GM23248 (cell line): ENCODE data around the gene TTC32. TPM values are rescaled to one million over a fixed set of nuclear protein-coding genes. Genes with fewer than 3 reads are reported as not detected.

ENCODE experiments used
- DNase-seq: peaks from one replicate; pipeline ENCODE4 v3.0.0-alpha.2; 2015
- H2AFZ ChIP-seq: fragments of 200-600 bp; sonication (generic); 2 replicates; pipeline ENCODE4 v1.6.1; 2016; ENCODE audit warnings: antibody characterized with exemption
- H3F3A ChIP-seq: fragments of 200-600 bp; sonication (generic); 2 replicates; pipeline ENCODE4 v1.6.1; 2016; ENCODE audit warnings: mild to moderate bottlenecking, antibody characterized with exemption, mixed run types; ENCODE audit not compliant: insufficient read depth
- H3K27ac ChIP-seq: fragments of 200-600 bp; sonication (generic); 2 replicates; pipeline ENCODE4 v1.5.1; 2016; ENCODE audit warnings: mild to moderate bottlenecking
- H3K27me3 ChIP-seq: fragments of 200-600 bp; sonication (generic); replicated peaks from 2 replicates; pipeline ENCODE4 v1.6.1; 2016; ENCODE audit warnings: mild to moderate bottlenecking; ENCODE audit not compliant: insufficient read depth
- H3K36me3 ChIP-seq: fragments of 200-600 bp; sonication (generic); 2 replicates; pipeline ENCODE4 v1.6.1; 2016; ENCODE audit warnings: low read depth, mild to moderate bottlenecking
- H3K4me1 ChIP-seq: fragments of 200-600 bp; sonication (generic); 2 replicates; pipeline ENCODE4 v1.6.1; 2016; ENCODE audit warnings: mild to moderate bottlenecking; ENCODE audit not compliant: insufficient read depth
- H3K4me2 ChIP-seq: fragments of 200-600 bp; sonication (generic); one replicate; pipeline ENCODE4 v1.6.1; 2016; ENCODE audit warnings: mild to moderate bottlenecking; ENCODE audit not compliant: unreplicated experiment
- H3K4me3 ChIP-seq: fragments of 200-600 bp; sonication (generic); 2 replicates; pipeline ENCODE4 v1.5.1; 2016; ENCODE audit warnings: mild to moderate bottlenecking
- H3K79me2 ChIP-seq: fragments of 200-600 bp; sonication (generic); 2 replicates; pipeline ENCODE4 v1.6.1; 2016; ENCODE audit warnings: mild to moderate bottlenecking; ENCODE audit not compliant: insufficient read depth
- H3K9ac ChIP-seq: fragments of 200-600 bp; sonication (generic); 2 replicates; pipeline ENCODE4 v1.6.1; 2016; ENCODE audit warnings: mild to moderate bottlenecking
- H3K9me2 ChIP-seq: fragments of 200-600 bp; sonication (generic); 2 replicates; pipeline ENCODE4 v1.6.1; 2016; ENCODE audit warnings: mixed run types, mild to moderate bottlenecking, moderate library complexity; ENCODE audit not compliant: insufficient read depth
- H3K9me3 ChIP-seq: fragments of 200-600 bp; sonication (generic); one replicate; pipeline ENCODE4 v1.6.1; 2017; ENCODE audit warnings: low read depth
- H4K20me1 ChIP-seq: fragments of 200-600 bp; sonication (generic); 2 replicates; pipeline ENCODE4 v1.6.0; 2016; ENCODE audit not compliant: insufficient read depth
- EZH2 ChIP-seq: fragments of 200-600 bp; sonication (generic); IDR thresholded peaks from 2 replicates; pipeline ENCODE4 v1.6.1; 2018; ENCODE audit warnings: antibody characterized with exemption, mild to moderate bottlenecking; ENCODE audit not compliant: insufficient read depth, poor library complexity, severe bottlenecking
- EZH2phosphoT487 ChIP-seq: fragments of 200-600 bp; sonication (generic); IDR thresholded peaks from 2 replicates; pipeline ENCODE4 v1.6.1; 2018; ENCODE audit warnings: antibody characterized with exemption, moderate library complexity, mild to moderate bottlenecking, low read depth; ENCODE audit not compliant: insufficient read depth
- WGBS, 2 experiments: methylation state at CpG; one replicate each; pipeline ENCODE4 v1.1.6; 2015 to 2017; ENCODE audit warnings: low lambda C conversion rate in 2 of 2, low coverage in 1 of 2; ENCODE audit errors: missing lambda C conversion rate in 2 of 2; 5-methylcytosine and 5-hydroxymethylcytosine counted together
- in situ Hi-C: fragments of 300-500 bp; cut with MboI; formaldehyde crosslinking; loops from 2 replicates; pipeline ENCODE4 v1.15.0; 2020
- polyA plus RNA-seq: library from polyadenylated mRNA; unstranded; fragments of >200 nt; fragmentation: Nextera tagmentation; extraction: Ambion mirVana; gene quantifications from 2 replicates; pipeline ENCODE4 v1.2.1, GENCODE V29; 2016
- total RNA-seq: library from RNA; depleted of rRNA; stranded (reverse); fragments of >200 nt; shearing (Covaris generic); gene quantifications from 2 replicates; pipeline ENCODE4 v1.2.3, GENCODE V29; 2014

Gene TTC32
- total and polyA plus RNA-seq, 2 experiments from 2014 or later = 1.5 to 6.8 TPM

GRCh38 chr2:19883971-19884720 is 17.6 kb downstream of the TTC32 start:
- 90 to 92% methylated on average over 8 of the region's 8 CpGs for WGBS, 2 experiments
- Histone ChIP-seq H3K79me2 (no peaks in the 10 kb centered on the region), H3K27me3 (no peaks in the 10 kb centered on the region), H3K4me2 (no peak overlapping the region), H3K36me3 (no peaks in the 10 kb centered on the region), H3F3A (no peaks in the 10 kb centered on the region), H3K4me1 (0 out of 2 replicates have a peak, but pooled peaks cover 3% of the 10 kb centered on the region), H3K9me2 (no peaks in the 10 kb centered on the region), H3K9ac (no peak overlapping the region), H3K4me3 (no peak overlapping the region), H2AFZ (no peak overlapping the region), H3K27ac (no peak overlapping the region), H3K9me3 (no peaks in the 10 kb centered on the region), H4K20me1 (no peaks in the 10 kb centered on the region)
- TF ChIP-seq EZH2phosphoT487 = no peak
- no peak for TF ChIP-seq EZH2
- in situ Hi-C loops = no loop called here
- DNase-seq = no peak

GRCh38 chr2:19883486-19883885 is 18.3 kb downstream of the TTC32 start:
- Histone ChIP-seq H4K20me1 (no peaks in the 10 kb centered on the region), H3K4me3 (no peak overlapping the region), H3K9me3 (no peaks in the 10 kb centered on the region), H3F3A (no peaks in the 10 kb centered on the region), H3K27ac (no peak overlapping the region), H3K79me2 (no peaks in the 10 kb centered on the region), H3K9ac (no peak overlapping the region), H3K4me1 (0 out of 2 replicates have a peak, but pooled peaks cover 3% of the 10 kb centered on the region), H3K27me3 (no peaks in the 10 kb centered on the region), H3K4me2 (no peak overlapping the region), H2AFZ (no peak overlapping the region), H3K36me3 (no peaks in the 10 kb centered on the region), H3K9me2 (no peaks in the 10 kb centered on the region)
- in situ Hi-C loops = no loop called here
- TF ChIP-seq EZH2 = no peak
- TF ChIP-seq EZH2phosphoT487 = no peak
- no peak for DNase-seq
- WGBS, 2 experiments = 30 to 39% methylated on average over 2 of the region's 2 CpGs

GRCh38 chr2:19882286-19882685 is 19.5 kb downstream of the TTC32 start:
- H3K9me3 ChIP-seq = no peaks in the 10 kb centered on the region
- no peaks in the 10 kb centered on the region for H3F3A ChIP-seq
- no peak for DNase-seq
- no peak overlapping the region for H3K27ac ChIP-seq
- no peak overlapping the region for H3K4me2 ChIP-seq
- H3K4me1 ChIP-seq = 0 out of 2 replicates have a peak, but pooled peaks cover 3% of the 10 kb centered on the region
- no peak for TF ChIP-seq EZH2phosphoT487
- TF ChIP-seq EZH2 = no peak
- no peaks in the 10 kb centered on the region for H3K27me3 ChIP-seq
- H3K79me2 ChIP-seq = no peaks in the 10 kb centered on the region
- H3K9ac ChIP-seq = no peak overlapping the region
- no peaks in the 10 kb centered on the region for H3K9me2 ChIP-seq
- no peak overlapping the region for H2AFZ ChIP-seq
- H3K36me3 ChIP-seq = no peaks in the 10 kb centered on the region
- 90 to 95% methylated on average over 2 of the region's 2 CpGs for WGBS, 2 experiments
- in situ Hi-C loops = no loop called here
- H4K20me1 ChIP-seq = no peaks in the 10 kb centered on the region
- H3K4me3 ChIP-seq = no peak overlapping the region

GRCh38 chr2:19881908-19882265 is 19.9 kb downstream of the TTC32 start:
- H3K4me1 ChIP-seq = 0 out of 2 replicates have a peak, but pooled peaks cover 3% of the 10 kb centered on the region

More at GRCh38 chr2:19881908-19882265, 19.9 kb downstream of the TTC32 start:
- Histone ChIP-seq H3F3A (no peaks in the 10 kb centered on the region), H3K4me2 (no peak overlapping the region), H3K9ac (no peak overlapping the region), H3K9me3 (no peaks in the 10 kb centered on the region), H3K27ac (no peak overlapping the region), H3K4me3 (no peak overlapping the region), H3K36me3 (no peaks in the 10 kb centered on the region), H3K79me2 (no peaks in the 10 kb centered on the region), H3K9me2 (no peaks in the 10 kb centered on the region), H3K27me3 (no peaks in the 10 kb centered on the region), H2AFZ (no peak overlapping the region), H4K20me1 (no peaks in the 10 kb centered on the region)
- no peak for TF ChIP-seq EZH2phosphoT487
- TF ChIP-seq EZH2 = no peak
- in situ Hi-C loops = no loop called here
- WGBS, 2 experiments = 50 to 100% methylated on average over 1 to 2 of the region's 2 CpGs
- no peak for DNase-seq
